SKM-1 (cell line): ENCODE data around the gene DEPDC5.
"Not testable (repeated sequence)": the region's sequence is repeated elsewhere in the genome, so short reads cannot be mapped to it uniquely, and the experiment has no call there.

Experiments
- DNase-seq: peaks from one replicate; lab custom pipeline; 2025; ENCODE audit not compliant: unreplicated experiment; lab: John Stamatoyannopoulos, UW

Gene DEPDC5

GRCh38 chr22:31813898-31814297, 60.1 kb downstream of the DEPDC5 start:
- DNase-seq, result not testable (repeated sequence)

GRCh38 chr22:31814942-31815341, 61.1 kb downstream of the DEPDC5 start:
- no peak for DNase-seq

GRCh38 chr22:31815383-31815814, 61.6 kb downstream of the DEPDC5 start:
- DNase-seq, result not testable (repeated sequence)

- no peak for DNase-seq
Measured at GRCh38 chr22:31816750-31817149, 62.9 kb downstream of the DEPDC5 start.

- no peak for DNase-seq
Measured at GRCh38 chr22:31818481-31819392, 64.9 kb downstream of the DEPDC5 start.

GRCh38 chr22:31820655-31821054, 66.8 kb downstream of the DEPDC5 start:
- no peak for DNase-seq

GRCh38 chr22:31821572-31821971, 67.8 kb downstream of the DEPDC5 start:
- DNase-seq, result no peak

- DNase-seq, result no peak
Measured at GRCh38 chr22:31822523-31822922, 68.7 kb downstream of the DEPDC5 start.

- DNase-seq, result no peak
Measured at GRCh38 chr22:31825513-31825912, 71.7 kb downstream of the DEPDC5 start.

- DNase-seq, result no peak
Measured at GRCh38 chr22:31826443-31826842, 72.6 kb downstream of the DEPDC5 start.

GRCh38 chr22:31828739-31829138, 74.9 kb downstream of the DEPDC5 start:
- DNase-seq, result no peak

GRCh38 chr22:31829505-31829904, 75.7 kb downstream of the DEPDC5 start:
- no peak for DNase-seq

- DNase-seq, result no peak
Measured at GRCh38 chr22:31830721-31831070, 76.9 kb downstream of the DEPDC5 start.

GRCh38 chr22:31833930-31834329, 80.1 kb downstream of the DEPDC5 start:
- no peak for DNase-seq

- DNase-seq, result no peak
Measured at GRCh38 chr22:31836010-31836409, 82.2 kb downstream of the DEPDC5 start.

- no peak for DNase-seq
Measured at GRCh38 chr22:31838917-31839316, 85.1 kb downstream of the DEPDC5 start.

GRCh38 chr22:31839986-31840385, 86.2 kb downstream of the DEPDC5 start:
- no peak for DNase-seq

- no peak for DNase-seq
Measured at GRCh38 chr22:31840585-31840984, 86.8 kb downstream of the DEPDC5 start.

GRCh38 chr22:31841078-31841827, 87.4 kb downstream of the DEPDC5 start:
- DNase-seq, result no peak

GRCh38 chr22:31843526-31843925, 89.7 kb downstream of the DEPDC5 start:
- no peak for DNase-seq

- no peak for DNase-seq
Measured at GRCh38 chr22:31844941-31845340, 91.1 kb downstream of the DEPDC5 start.
